Body of pancreas (tissue), 4 donors: ENCODE data around the gene GAS1.

ENCODE experiments used
- CTCF ChIP-seq, 7 experiments: fragments of 450-650 bp in 4 of 7; fragments of 200-600 bp in 3 of 7; sonication (generic) in 3 of 7; IDR thresholded peaks; one replicate each; pipeline ENCODE4 v1.5.1; 2016 to 2019; ENCODE audit warnings: antibody characterized with exemption in 7 of 7
- POLR2A ChIP-seq, 3 donors: fragments of 450-650 bp; IDR thresholded peaks; one replicate each; pipeline ENCODE4 v1.6.1; 2016; ENCODE audit warnings: antibody characterized with exemption in 3 of 3, mild to moderate bottlenecking in 2 of 3

- TF ChIP-seq CTCF (IDR thresholded peaks at IDR 0.05) (no peak), POLR2A (IDR thresholded peaks at IDR 0.05) (no peak)
Observed at GRCh38 chr9:86978413-86978812, 31.1 kb upstream of the GAS1 start.
